ENCODE data around the gene POLA1. TPM values are rescaled to one million over a fixed set of nuclear protein-coding genes. Genes with fewer than 3 reads are reported as not detected.

Gene POLA1
- total RNA-seq, 4 donors from 2014 or later = 12.0 to 15.6 (median 12.5) TPM

DNA sequence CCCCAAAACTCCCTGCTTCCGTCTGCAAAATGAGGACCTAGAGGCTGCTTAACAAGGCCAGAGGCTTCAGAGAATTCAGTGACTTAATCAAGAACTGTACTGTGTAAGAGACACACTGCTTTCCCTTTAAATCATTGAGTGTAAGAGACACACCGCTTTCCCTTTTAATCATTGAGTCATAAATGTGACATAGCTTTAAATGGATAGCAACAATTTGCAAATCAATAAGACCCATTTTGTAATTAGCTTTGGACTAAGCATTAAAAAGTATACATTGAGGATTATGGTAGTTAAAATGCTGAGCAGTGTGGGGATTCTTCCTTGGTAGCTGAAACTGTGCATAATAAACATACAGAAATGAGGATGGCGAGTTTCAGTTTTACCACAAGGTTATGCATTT is 290.2 kb downstream of the POLA1 start:
- no peaks in the 10 kb centered on the region for H3K27me3 ChIP-seq
- no peaks in the 10 kb centered on the region for H3K4me1 ChIP-seq
- no peak for ATAC-seq
- no peak overlapping the region for H3K27ac ChIP-seq
- H3K4me3 ChIP-seq = no peak overlapping the region
- TF ChIP-seq EP300 (IDR thresholded peaks at IDR 0.05) = no peak
- TF ChIP-seq, protein P1, sequence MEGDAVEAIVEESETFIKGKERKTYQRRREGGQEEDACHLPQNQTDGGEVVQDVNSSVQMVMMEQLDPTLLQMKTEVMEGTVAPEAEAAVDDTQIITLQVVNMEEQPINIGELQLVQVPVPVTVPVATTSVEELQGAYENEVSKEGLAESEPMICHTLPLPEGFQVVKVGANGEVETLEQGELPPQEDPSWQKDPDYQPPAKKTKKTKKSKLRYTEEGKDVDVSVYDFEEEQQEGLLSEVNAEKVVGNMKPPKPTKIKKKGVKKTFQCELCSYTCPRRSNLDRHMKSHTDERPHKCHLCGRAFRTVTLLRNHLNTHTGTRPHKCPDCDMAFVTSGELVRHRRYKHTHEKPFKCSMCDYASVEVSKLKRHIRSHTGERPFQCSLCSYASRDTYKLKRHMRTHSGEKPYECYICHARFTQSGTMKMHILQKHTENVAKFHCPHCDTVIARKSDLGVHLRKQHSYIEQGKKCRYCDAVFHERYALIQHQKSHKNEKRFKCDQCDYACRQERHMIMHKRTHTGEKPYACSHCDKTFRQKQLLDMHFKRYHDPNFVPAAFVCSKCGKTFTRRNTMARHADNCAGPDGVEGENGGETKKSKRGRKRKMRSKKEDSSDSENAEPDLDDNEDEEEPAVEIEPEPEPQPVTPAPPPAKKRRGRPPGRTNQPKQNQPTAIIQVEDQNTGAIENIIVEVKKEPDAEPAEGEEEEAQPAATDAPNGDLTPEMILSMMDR (IDR thresholded peaks at IDR 0.05) = no peak
- TF ChIP-seq POLR2AphosphoS5 (IDR thresholded peaks at IDR 0.05) = no peak
- TF ChIP-seq POLR2A (IDR thresholded peaks at IDR 0.05) = no peak
- H3K9me3 ChIP-seq = no peaks in the 10 kb centered on the region
- 79 to 88% methylated on average over 3 of the region's 3 CpGs for WGBS, 2 donors (ENCODE audit: low coverage in 1 of 2)
- peaks cover 0 to 5% of the 10 kb centered on the region in 2 donors for H3K36me3 ChIP-seq

- no peak overlapping the region for H3K4me3 ChIP-seq
- no peaks in the 10 kb centered on the region for H3K9me3 ChIP-seq
- TF ChIP-seq EP300 (IDR thresholded peaks at IDR 0.05) (no peak), POLR2AphosphoS5 (IDR thresholded peaks at IDR 0.05) (no peak), POLR2A (IDR thresholded peaks at IDR 0.05) (no peak)
- TF ChIP-seq, protein P1 (IDR thresholded peaks at IDR 0.05) = no peak
- no peaks in the 10 kb centered on the region for H3K4me1 ChIP-seq
- no peak overlapping the region for H3K27ac ChIP-seq
- no peaks in the 10 kb centered on the region for H3K27me3 ChIP-seq
- WGBS, 2 donors (ENCODE audit: low coverage in 1 of 2) = 100% methylated on average over 1 of the region's 1 CpG; no CpG with 5 or more reads in 1 of the 2 donors
- ATAC-seq = no peak
- peaks cover 0 to 5% of the 10 kb centered on the region in 2 donors for H3K36me3 ChIP-seq
These were observed 291.4 kb downstream of the POLA1 start for GRCh38 chrX:24985120-24985519.

GRCh38 chrX:24987731-24988130 is 294.0 kb downstream of the POLA1 start:
- Histone ChIP-seq H3K36me3 (peaks cover 0 to 5% of the 10 kb centered on the region in 2 donors), H3K9me3 (no peaks in the 10 kb centered on the region), H3K4me1 (no peaks in the 10 kb centered on the region), H3K27me3 (no peaks in the 10 kb centered on the region), H3K27ac (no peak overlapping the region), H3K4me3 (no peak overlapping the region)
- ATAC-seq = no peak
- TF ChIP-seq POLR2AphosphoS5 (IDR thresholded peaks at IDR 0.05) (no peak), POLR2A (IDR thresholded peaks at IDR 0.05) (no peak), EP300 (IDR thresholded peaks at IDR 0.05) (no peak)
- TF ChIP-seq, protein P1 (IDR thresholded peaks at IDR 0.05) = no peak
- WGBS, 2 donors (ENCODE audit: low coverage in 1 of 2) = 66 to 95% methylated on average over 3 to 4 of the region's 4 CpGs

- H3K9me3 ChIP-seq = no peaks in the 10 kb centered on the region
- no peak overlapping the region for H3K4me3 ChIP-seq
- no peaks in the 10 kb centered on the region for H3K4me1 ChIP-seq
- H3K27ac ChIP-seq = no peak overlapping the region
- peaks cover 0 to 5% of the 10 kb centered on the region in 2 donors for H3K36me3 ChIP-seq
- no peaks in the 10 kb centered on the region for H3K27me3 ChIP-seq
- ATAC-seq = no peak
- TF ChIP-seq POLR2AphosphoS5 (IDR thresholded peaks at IDR 0.05) = no peak
- TF ChIP-seq, protein P1 (IDR thresholded peaks at IDR 0.05) = no peak
- no peak for TF ChIP-seq EP300 (IDR thresholded peaks at IDR 0.05)
- TF ChIP-seq POLR2A (IDR thresholded peaks at IDR 0.05) = no peak
- 59 to 94% methylated on average over 2 to 4 of the region's 4 CpGs for WGBS, 2 donors (ENCODE audit: low coverage in 1 of 2)
These were observed 294.6 kb downstream of the POLA1 start for GRCh38 chrX:24988314-24988713.

GRCh38 chrX:24990535-24990934 is 296.8 kb downstream of the POLA1 start:
- TF ChIP-seq, protein P1 (IDR thresholded peaks at IDR 0.05) = no peak
- TF ChIP-seq POLR2AphosphoS5 (IDR thresholded peaks at IDR 0.05) (no peak), POLR2A (IDR thresholded peaks at IDR 0.05) (no peak), EP300 (IDR thresholded peaks at IDR 0.05) (no peak)
- Histone ChIP-seq H3K4me1 (no peaks in the 10 kb centered on the region), H3K27me3 (no peaks in the 10 kb centered on the region), H3K9me3 (no peaks in the 10 kb centered on the region), H3K4me3 (no peak overlapping the region), H3K27ac (no peak overlapping the region), H3K36me3 (peaks cover 0 to 5% of the 10 kb centered on the region in 2 donors)
- no peak for ATAC-seq
- 42 to 73% methylated on average over 3 to 8 of the region's 8 CpGs for WGBS, 2 donors (ENCODE audit: low coverage in 1 of 2)
